K562 (cell line): ENCODE data around the gene RNF40. TPM values are rescaled to one million over a fixed set of nuclear protein-coding genes. Genes with fewer than 3 reads are reported as not detected.
A peak's percentile ranks its signal among the peaks of the same experiment; 100 is the strongest.

Source experiments
- CAMTA2 ChIP-seq: fragments of 250-450 bp; sonication (Bioruptor Pico); conservative IDR thresholded peaks from 2 replicates; pipeline ENCODE4 v1.5.1; 2022
- CXXC5 ChIP-seq: fragments of 250-450 bp; sonication (Bioruptor Pico); IDR thresholded peaks from 2 replicates; pipeline ENCODE4 v1.8.0; 2022; ENCODE audit warnings: inconsistent platforms, mild to moderate bottlenecking, moderate library complexity
- ETS2 ChIP-seq: IDR thresholded peaks from 2 replicates; pipeline ENCODE4 v1.6.1; 2016; ENCODE audit warnings: borderline replicate concordance, missing genetic modification characterization, mild to moderate bottlenecking, moderate library complexity, missing compliant biosample characterization; ENCODE audit not compliant: poor library complexity, severe bottlenecking
- ETV6 ChIP-seq, 3 experiments: fragments of 150-350 bp in 1 of 3; sonication (generic) in 1 of 3; formaldehyde crosslinking in 1 of 3; IDR thresholded peaks; 2 replicates each; pipeline versions ENCODE4 v1.6.1 to v1.8.0; 2014 to 2022; ENCODE audit warnings: borderline replicate concordance in 2 of 3, low read depth in 2 of 3, antibody characterized with exemption in 1 of 3, low read length in 1 of 3, mild to moderate bottlenecking in 1 of 3, missing genetic modification reagents in 1 of 3
- HMGN3 ChIP-seq: IDR thresholded peaks from 2 replicates; pipeline ENCODE4 v1.6.1; 2011; ENCODE audit warnings: borderline replicate concordance, low read depth, mild to moderate bottlenecking, mixed read lengths, low read length; ENCODE audit not compliant: insufficient read length; ENCODE audit errors: extremely low read depth
- HMGXB4 ChIP-seq: sonication (generic); formaldehyde crosslinking; IDR thresholded peaks from 2 replicates; pipeline ENCODE4 v1.8.1; 2023; ENCODE audit warnings: mild to moderate bottlenecking, missing genetic modification reagents
- KLF13 ChIP-seq: fragments of 450-650 bp; IDR thresholded peaks from 2 replicates; pipeline ENCODE4 v1.6.1; 2016; ENCODE audit warnings: missing genetic modification characterization, low read depth, mild to moderate bottlenecking, missing compliant biosample characterization, moderate library complexity, borderline replicate concordance
- MAFK ChIP-seq: IDR thresholded peaks from 2 replicates; pipeline ENCODE4 v1.6.1; 2011; ENCODE audit warnings: low read length, improper control_type of control experiment
- MITF ChIP-seq: IDR thresholded peaks from 2 replicates; pipeline ENCODE4 v1.6.1; 2014; ENCODE audit warnings: antibody characterized with exemption
- PHF21A ChIP-seq: fragments of 450-650 bp; IDR thresholded peaks from 2 replicates; pipeline ENCODE4 v1.6.1; 2017; ENCODE audit warnings: low read depth, borderline replicate concordance
- POLR2A ChIP-seq: fragments of 450-650 bp; conservative IDR thresholded peaks from 2 replicates; pipeline ENCODE4 v1.6.1; 2016
- STAG1 ChIP-seq: sonication (generic); formaldehyde crosslinking; IDR thresholded peaks from 2 replicates; pipeline ENCODE4 v1.5.0; 2020; ENCODE audit warnings: missing genetic modification reagents, borderline replicate concordance
- TBP ChIP-seq: optimal IDR thresholded peaks from 2 replicates; pipeline ENCODE3; 2011; ENCODE audit warnings: low read depth, low read length, improper control_type of control experiment
- TCF7 ChIP-seq: sonication (generic); IDR thresholded peaks from 2 replicates; pipeline ENCODE4 v1.6.1; 2016; ENCODE audit warnings: antibody characterized with exemption, borderline replicate concordance
- ZBTB26 ChIP-seq: fragments of 450-650 bp; formaldehyde crosslinking; IDR thresholded peaks from 2 replicates; pipeline ENCODE4 v1.4.0; 2022; ENCODE audit warnings: missing genetic modification characterization
- ZNF23 ChIP-seq: fragments of 250-450 bp; sonication (Bioruptor Pico); IDR thresholded peaks from 2 replicates; pipeline ENCODE4 v1.4.0; 2020; ENCODE audit warnings: mild to moderate bottlenecking
- ZNF232 ChIP-seq: sonication (generic); formaldehyde crosslinking; IDR thresholded peaks from 2 replicates; pipeline ENCODE4 v1.8.0; 2022; ENCODE audit warnings: mild to moderate bottlenecking, missing genetic modification reagents
- ZNF740 ChIP-seq, 3 experiments: fragments of 200-800 bp in 1 of 3; sonication (Bioruptor generic) in 1 of 3; sonication (generic) in 1 of 3; formaldehyde crosslinking in 1 of 3; IDR thresholded peaks; 2 replicates each; pipeline versions ENCODE4 v1.6.1 to v1.8.0; 2016 to 2022; ENCODE audit warnings: mild to moderate bottlenecking in 2 of 3, missing compliant biosample characterization in 2 of 3, missing genetic modification characterization in 2 of 3, missing genetic modification reagents in 1 of 3
- polyA plus RNA-seq, 8 experiments: library from polyadenylated mRNA; depleted of rRNA in 4 of 8; stranded (reverse) in 5 of 8; unstranded in 3 of 8; fragments of >200 nt; fragmentation: Nextera tagmentation in 2 of 8; fragmentation: Illumina TruSeq in 1 of 8; extraction: Ambion mirVana in 2 of 8; extraction: Trizol in 1 of 8; gene quantifications; 2 replicates each; pipeline versions ENCODE4 v1.2.1 to v1.2.3, GENCODE V29; 2011 to 2014; ENCODE audit warnings: inconsistent platforms in 1 of 8, missing spikeins in 1 of 8
- total RNA-seq, 7 experiments: library from RNA; depleted of rRNA in 6 of 7; stranded (reverse); fragments of >200 nt in 6 of 7; fragmentation: Illumina TruSeq in 2 of 7; extraction: Trizol in 2 of 7; gene quantifications; 2 replicates each; pipeline versions ENCODE4 v1.2.1 to v1.2.3, GENCODE V29; 2011 to 2021; ENCODE audit warnings: low replicate concordance in 1 of 7
- TF ChIP-seq, protein P1 (sequence below): fragments of 450-650 bp; formaldehyde crosslinking; IDR thresholded peaks from 2 replicates; pipeline ENCODE4 v1.4.0; 2020; ENCODE audit warnings: mild to moderate bottlenecking, moderate library complexity
- TF ChIP-seq, protein P2 (sequence below): fragments of 250-450 bp; sonication (Bioruptor Pico); IDR thresholded peaks from 2 replicates; pipeline ENCODE4 v1.6.1; 2021; ENCODE audit warnings: mild to moderate bottlenecking

Gene RNF40
- total and polyA plus RNA-seq, 9 of the 15 experiments (the other 6 are each of a cell fraction or from before 2014, with no cell fraction given), result 6.2 to 129 (median 81.5) TPM

GRCh38 chr16:30761427-30761927, 645 bp upstream of the RNF40 start (continued):
- peak; percentile 82 for TF ChIP-seq HMGN3
- TF ChIP-seq ZBTB26 (CRISPR knock-in tag), result no peak
- peak; percentile 71; the same call in 1 of the 2 replicates for TF ChIP-seq ZNF232 (CRISPR knock-in tag)
- no peak for TF ChIP-seq STAG1 (CRISPR knock-in tag)
- TF ChIP-seq MITF, result no peak
- TF ChIP-seq TBP, result no peak
- peak; percentile 52 for TF ChIP-seq CXXC5 (CRISPR knock-in tag)
- no peak for TF ChIP-seq ZNF23
- no peak for TF ChIP-seq ETS2 (tag)
- TF ChIP-seq MAFK, result no peak
- TF ChIP-seq KLF13 (tag), result 0 out of 2 replicates have a peak, but pooled peaks have one; percentile 21
- TF ChIP-seq HMGXB4, result 0 out of 2 replicates have a peak, but pooled peaks have one; percentile 79
- TF ChIP-seq, protein P1, sequence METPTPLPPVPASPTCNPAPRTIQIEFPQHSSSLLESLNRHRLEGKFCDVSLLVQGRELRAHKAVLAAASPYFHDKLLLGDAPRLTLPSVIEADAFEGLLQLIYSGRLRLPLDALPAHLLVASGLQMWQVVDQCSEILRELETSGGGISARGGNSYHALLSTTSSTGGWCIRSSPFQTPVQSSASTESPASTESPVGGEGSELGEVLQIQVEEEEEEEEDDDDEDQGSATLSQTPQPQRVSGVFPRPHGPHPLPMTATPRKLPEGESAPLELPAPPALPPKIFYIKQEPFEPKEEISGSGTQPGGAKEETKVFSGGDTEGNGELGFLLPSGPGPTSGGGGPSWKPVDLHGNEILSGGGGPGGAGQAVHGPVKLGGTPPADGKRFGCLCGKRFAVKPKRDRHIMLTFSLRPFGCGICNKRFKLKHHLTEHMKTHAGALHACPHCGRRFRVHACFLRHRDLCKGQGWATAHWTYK, result no peak
- TF ChIP-seq TCF7, result no peak
- TF ChIP-seq POLR2A, result 0 out of 2 replicates have a peak, but pooled peaks have one; percentile 16
- no peak for TF ChIP-seq ETV6 (IDR thresholded peaks at IDR 0.05; ENCODE audit: borderline replicate concordance in 1 of 2, low read depth in 2 of 2, low read length in 1 of 2)
- peak; percentile 36; the same call in 1 of the 2 replicates for TF ChIP-seq ETV6 (CRISPR knock-in tag; IDR thresholded peaks at IDR 0.05; ENCODE audit: borderline replicate concordance)
- peak; percentile 41; the same call in 1 of the 2 replicates for TF ChIP-seq PHF21A
- TF ChIP-seq ZNF740 (CRISPR knock-in tag; IDR thresholded peaks at IDR 0.05), result no peak
- no peak for TF ChIP-seq ZNF740 (tag; IDR thresholded peaks at IDR 0.05)
- no peak for TF ChIP-seq CAMTA2
- TF ChIP-seq, protein P2, sequence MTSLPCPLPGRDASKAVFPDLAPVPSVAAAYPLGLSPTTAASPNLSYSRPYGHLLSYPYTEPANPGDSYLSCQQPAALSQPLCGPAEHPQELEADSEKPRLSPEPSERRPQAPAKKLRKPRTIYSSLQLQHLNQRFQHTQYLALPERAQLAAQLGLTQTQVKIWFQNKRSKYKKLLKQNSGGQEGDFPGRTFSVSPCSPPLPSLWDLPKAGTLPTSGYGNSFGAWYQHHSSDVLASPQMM (CRISPR knock-in tag), result no peak
